K562 (cell line): ENCODE results near the gene HTR3E. TPM values are rescaled to one million over a fixed set of nuclear protein-coding genes. Genes with fewer than 3 reads are reported as not detected.

ENCODE experiments used
- CTBP1 ChIP-seq: fragments of 450-650 bp; IDR thresholded peaks from 2 replicates; pipeline ENCODE4 v1.6.1; 2016; ENCODE audit warnings: borderline replicate concordance
- EP400 ChIP-seq: fragments of 450-650 bp; IDR thresholded peaks from 2 replicates; pipeline ENCODE4 v1.6.1; 2017; ENCODE audit warnings: antibody characterized with exemption, mild to moderate bottlenecking, moderate library complexity
- HNRNPLL ChIP-seq: fragments of 200-400 bp; formaldehyde crosslinking; IDR thresholded peaks from 2 replicates; pipeline ENCODE4 v1.6.1; 2017; ENCODE audit warnings: low read length, low read depth, mild to moderate bottlenecking; ENCODE audit not compliant: poor library complexity, severe bottlenecking
- ILF3 ChIP-seq: fragments of 450-650 bp; IDR thresholded peaks from 2 replicates; pipeline ENCODE4 v1.6.1; 2018; ENCODE audit warnings: antibody characterized with exemption, mild to moderate bottlenecking, moderate library complexity, borderline replicate concordance
- L3MBTL2 ChIP-seq: fragments of 450-650 bp; IDR thresholded peaks from 2 replicates; pipeline ENCODE4 v1.6.1; 2016; ENCODE audit warnings: mild to moderate bottlenecking, moderate library complexity
- LCOR ChIP-seq: sonication (generic); formaldehyde crosslinking; IDR thresholded peaks from 2 replicates; pipeline ENCODE4 v1.8.0; 2022; ENCODE audit warnings: mild to moderate bottlenecking, missing genetic modification reagents
- MYC ChIP-seq, 2 experiments: fragments of 250-450 bp in 1 of 2; sonication (Bioruptor Pico) in 1 of 2; IDR thresholded peaks; 2 replicates each; pipeline versions ENCODE4 v1.5.1 to v1.6.1; 2012 to 2021; ENCODE audit warnings: low read depth in 2 of 2, borderline replicate concordance in 1 of 2, improper control_type of control experiment in 1 of 2, low read length in 1 of 2, mild to moderate bottlenecking in 1 of 2, moderate library complexity in 1 of 2
- NCOA1 ChIP-seq: fragments of 450-650 bp; IDR thresholded peaks from 2 replicates; pipeline ENCODE4 v1.6.1; 2016; ENCODE audit warnings: low read depth
- POLR2AphosphoS5 ChIP-seq: IDR thresholded peaks from 2 replicates; pipeline ENCODE4 v1.6.1; 2011; ENCODE audit warnings: mild to moderate bottlenecking, low read depth, low read length, moderate library complexity; ENCODE audit not compliant: control insufficient read depth, insufficient read depth
- SIN3A ChIP-seq, 2 experiments: fragments of 150-350 bp in 1 of 2; IDR thresholded peaks; 2 replicates each; pipeline ENCODE4 v1.6.1; 2011 to 2016; ENCODE audit warnings: borderline replicate concordance in 2 of 2, low read depth in 2 of 2, low read length in 2 of 2, mild to moderate bottlenecking in 2 of 2, moderate library complexity in 2 of 2; ENCODE audit not compliant: control insufficient read depth in 1 of 2
- TBP ChIP-seq: optimal IDR thresholded peaks from 2 replicates; pipeline ENCODE3; 2011; ENCODE audit warnings: low read depth, low read length, improper control_type of control experiment
- ZNF707 ChIP-seq: fragments of 250-450 bp; sonication (Bioruptor Pico); conservative IDR thresholded peaks from 2 replicates; pipeline ENCODE4 v1.8.0; 2022; ENCODE audit warnings: inconsistent platforms, mild to moderate bottlenecking, moderate library complexity
- ZNF766 ChIP-seq: fragments of 200-800 bp; sonication (Bioruptor generic); conservative IDR thresholded peaks from 2 replicates; pipeline ENCODE4 v1.6.1; 2016; ENCODE audit warnings: missing genetic modification characterization, missing compliant biosample characterization
- polyA plus RNA-seq, 8 experiments: library from polyadenylated mRNA; depleted of rRNA in 4 of 8; stranded (reverse) in 5 of 8; unstranded in 3 of 8; fragments of >200 nt; fragmentation: Nextera tagmentation in 2 of 8; fragmentation: Illumina TruSeq in 1 of 8; extraction: Ambion mirVana in 2 of 8; extraction: Trizol in 1 of 8; gene quantifications; 2 replicates each; pipeline versions ENCODE4 v1.2.1 to v1.2.3, GENCODE V29; 2011 to 2014; ENCODE audit warnings: inconsistent platforms in 1 of 8, missing spikeins in 1 of 8
- total RNA-seq, 7 experiments: library from RNA; depleted of rRNA in 6 of 7; stranded (reverse); fragments of >200 nt in 6 of 7; fragmentation: Illumina TruSeq in 2 of 7; extraction: Trizol in 2 of 7; gene quantifications; 2 replicates each; pipeline versions ENCODE4 v1.2.1 to v1.2.3, GENCODE V29; 2011 to 2021; ENCODE audit warnings: low replicate concordance in 1 of 7
- TF ChIP-seq, protein P1 (sequence below): fragments of 450-650 bp; formaldehyde crosslinking; IDR thresholded peaks from 2 replicates; pipeline ENCODE4 v1.4.0; 2022; ENCODE audit warnings: missing genetic modification characterization
- TF ChIP-seq, protein P2 (sequence below), 2 experiments: IDR thresholded peaks; 2 replicates each; pipeline ENCODE4 v1.6.1; 2012; ENCODE audit warnings: improper control_type of control experiment in 2 of 2, low read depth in 2 of 2, low read length in 2 of 2, borderline replicate concordance in 1 of 2
- TF ChIP-seq, protein P3 (sequence below): fragments of 450-650 bp; formaldehyde crosslinking; IDR thresholded peaks from 2 replicates; pipeline ENCODE4 v1.4.0; 2020; ENCODE audit warnings: mild to moderate bottlenecking, moderate library complexity

The HTR3E gene
- total and polyA plus RNA-seq, 9 of the 15 experiments (the other 6 are each of a cell fraction or from before 2014, with no cell fraction given) = not detected

DNA sequence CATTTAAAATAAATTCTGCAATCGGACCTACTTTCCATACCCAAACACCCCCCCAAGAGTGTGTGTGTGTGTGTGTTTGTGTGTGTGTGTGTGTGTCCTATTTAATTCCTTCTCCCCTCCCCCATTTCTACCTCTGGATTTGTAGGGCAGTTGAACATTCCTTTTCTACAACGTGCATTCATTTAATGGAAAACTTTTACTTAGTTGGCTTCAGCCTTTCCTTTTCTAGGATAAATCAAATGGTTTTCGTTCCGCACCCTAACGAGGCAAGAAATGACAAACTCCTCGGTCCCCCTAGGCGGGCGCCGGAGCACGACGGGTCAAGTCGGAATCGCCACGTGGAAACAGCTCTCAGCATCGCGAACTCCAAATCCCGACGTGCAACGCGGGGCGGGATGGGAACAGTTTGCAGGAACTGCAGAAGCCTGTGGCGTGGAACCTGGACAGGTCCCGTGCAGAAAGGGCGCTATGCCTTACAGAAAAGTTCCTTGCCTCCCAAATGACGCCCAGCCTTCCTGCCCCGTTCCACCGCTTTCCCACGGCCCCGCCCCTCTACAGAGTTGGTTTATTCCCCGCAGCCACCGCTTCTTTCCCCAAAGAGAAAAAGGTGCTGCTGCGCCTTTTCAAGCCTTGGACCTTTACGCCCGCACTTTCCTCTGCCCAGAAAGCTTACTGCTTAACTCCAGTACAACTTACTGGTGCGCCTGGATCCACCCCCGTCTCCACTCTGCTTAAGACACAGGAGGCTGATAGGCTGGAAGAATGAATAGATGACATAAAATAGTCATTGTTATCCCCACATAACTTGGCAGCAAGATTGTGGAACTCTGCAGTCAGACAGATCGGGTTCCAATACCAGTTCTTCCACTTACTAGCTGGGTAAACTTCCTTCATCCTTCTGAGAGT lies 37.2 kb downstream of the HTR3E start (continued):
- TF ChIP-seq, protein P1, sequence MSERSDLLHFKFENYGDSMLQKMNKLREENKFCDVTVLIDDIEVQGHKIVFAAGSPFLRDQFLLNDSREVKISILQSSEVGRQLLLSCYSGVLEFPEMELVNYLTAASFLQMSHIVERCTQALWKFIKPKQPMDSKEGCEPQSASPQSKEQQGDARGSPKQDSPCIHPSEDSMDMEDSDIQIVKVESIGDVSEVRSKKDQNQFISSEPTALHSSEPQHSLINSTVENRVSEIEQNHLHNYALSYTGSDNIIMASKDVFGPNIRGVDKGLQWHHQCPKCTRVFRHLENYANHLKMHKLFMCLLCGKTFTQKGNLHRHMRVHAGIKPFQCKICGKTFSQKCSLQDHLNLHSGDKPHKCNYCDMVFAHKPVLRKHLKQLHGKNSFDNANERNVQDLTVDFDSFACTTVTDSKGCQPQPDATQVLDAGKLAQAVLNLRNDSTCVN (CRISPR knock-in tag) = no peak
- TF ChIP-seq EP400 = peak; percentile 97
- TF ChIP-seq L3MBTL2 = peak; percentile 99
- TF ChIP-seq, protein P2, sequence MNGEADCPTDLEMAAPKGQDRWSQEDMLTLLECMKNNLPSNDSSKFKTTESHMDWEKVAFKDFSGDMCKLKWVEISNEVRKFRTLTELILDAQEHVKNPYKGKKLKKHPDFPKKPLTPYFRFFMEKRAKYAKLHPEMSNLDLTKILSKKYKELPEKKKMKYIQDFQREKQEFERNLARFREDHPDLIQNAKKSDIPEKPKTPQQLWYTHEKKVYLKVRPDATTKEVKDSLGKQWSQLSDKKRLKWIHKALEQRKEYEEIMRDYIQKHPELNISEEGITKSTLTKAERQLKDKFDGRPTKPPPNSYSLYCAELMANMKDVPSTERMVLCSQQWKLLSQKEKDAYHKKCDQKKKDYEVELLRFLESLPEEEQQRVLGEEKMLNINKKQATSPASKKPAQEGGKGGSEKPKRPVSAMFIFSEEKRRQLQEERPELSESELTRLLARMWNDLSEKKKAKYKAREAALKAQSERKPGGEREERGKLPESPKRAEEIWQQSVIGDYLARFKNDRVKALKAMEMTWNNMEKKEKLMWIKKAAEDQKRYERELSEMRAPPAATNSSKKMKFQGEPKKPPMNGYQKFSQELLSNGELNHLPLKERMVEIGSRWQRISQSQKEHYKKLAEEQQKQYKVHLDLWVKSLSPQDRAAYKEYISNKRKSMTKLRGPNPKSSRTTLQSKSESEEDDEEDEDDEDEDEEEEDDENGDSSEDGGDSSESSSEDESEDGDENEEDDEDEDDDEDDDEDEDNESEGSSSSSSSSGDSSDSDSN (IDR thresholded peaks at IDR 0.05; ENCODE audit: borderline replicate concordance in 1 of 2, low read depth in 2 of 2, low read length in 2 of 2) = peak in 1 of 2 experiments; percentile 65; a peak in 1 of 4 replicates
- TF ChIP-seq LCOR = peak; percentile 27; the same call in 1 of the 2 replicates
- 0 out of 2 replicates have a peak, but pooled peaks have one; percentile 58 for TF ChIP-seq ZNF766 (CRISPR knock-in tag)
- peak; percentile 99 for TF ChIP-seq MYC (IDR thresholded peaks at IDR 0.05; ENCODE audit: low read depth, low read length)
- TF ChIP-seq MYC (CRISPR knock-in tag; IDR thresholded peaks at IDR 0.05; ENCODE audit: borderline replicate concordance, low read depth) = peak; percentile 84; the same call in 1 of the 2 replicates
- peak; percentile 36; the same call in 1 of the 2 replicates for TF ChIP-seq NCOA1
- TF ChIP-seq CTBP1 = peak; percentile 59; the same call in 1 of the 2 replicates
- TF ChIP-seq TBP = peak; percentile 72
- peak; percentile 42 to 80; a peak in 2 of 4 replicates for TF ChIP-seq SIN3A (IDR thresholded peaks at IDR 0.05; ENCODE audit: borderline replicate concordance in 2 of 2, control insufficient read depth in 1 of 2, low read depth in 2 of 2, low read length in 2 of 2)
- TF ChIP-seq, protein P3, sequence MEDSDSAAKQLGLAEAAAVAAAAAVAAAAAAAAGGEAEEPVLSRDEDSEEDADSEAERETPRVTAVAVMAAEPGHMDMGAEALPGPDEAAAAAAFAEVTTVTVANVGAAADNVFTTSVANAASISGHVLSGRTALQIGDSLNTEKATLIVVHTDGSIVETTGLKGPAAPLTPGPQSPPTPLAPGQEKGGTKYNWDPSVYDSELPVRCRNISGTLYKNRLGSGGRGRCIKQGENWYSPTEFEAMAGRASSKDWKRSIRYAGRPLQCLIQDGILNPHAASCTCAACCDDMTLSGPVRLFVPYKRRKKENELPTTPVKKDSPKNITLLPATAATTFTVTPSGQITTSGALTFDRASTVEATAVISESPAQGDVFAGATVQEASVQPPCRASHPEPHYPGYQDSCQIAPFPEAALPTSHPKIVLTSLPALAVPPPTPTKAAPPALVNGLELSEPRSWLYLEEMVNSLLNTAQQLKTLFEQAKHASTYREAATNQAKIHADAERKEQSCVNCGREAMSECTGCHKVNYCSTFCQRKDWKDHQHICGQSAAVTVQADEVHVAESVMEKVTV (CRISPR knock-in tag) = no peak
- no peak for TF ChIP-seq ILF3
- no peak for TF ChIP-seq ZNF707 (CRISPR knock-in tag)
- TF ChIP-seq HNRNPLL = peak; percentile 72
- peak; percentile 41; the same call in 1 of the 2 replicates for TF ChIP-seq POLR2AphosphoS5
